Endothelial cell of umbilical vein (primary cell): ENCODE results near the gene RIOK2. TPM values are rescaled to one million over a fixed set of nuclear protein-coding genes. Genes with fewer than 3 reads are reported as not detected.

Experiments used
- BruUV-seq: library from RNA; stranded (reverse); fragments of 400-500 nt; replicated peaks from 2 replicates; lab custom pipeline; 2021; lab: Mats Ljungman, UMichigan
- CTCF ChIA-PET: fragments of 300-600, 350-600 bp; sonication (Branson Sonifier 250); formaldehyde crosslinking; loops from one replicate; lab custom pipeline; 2021; ENCODE audit warnings: antibody characterized with exemption, inconsistent platforms; lab: Charles Lee
- POLR2A ChIA-PET: fragments of 300-600, 350-600 bp; sonication (Branson Sonifier 250); formaldehyde crosslinking; loops from one replicate; lab custom pipeline; 2021; ENCODE audit warnings: antibody characterized with exemption, inconsistent platforms; lab: Charles Lee
- DNase-seq: peaks from one replicate; pipeline ENCODE4 v3.0.0-alpha.2; 2011; ENCODE audit warnings: low read depth, low spot score
- FAIRE-seq: peaks from 2 replicates; lab custom pipeline; 2011; peaks lifted over from hg19 to GRCh38; lab: Jason Lieb, UNC
- H2AFZ ChIP-seq: 2 replicates; pipeline ENCODE4 v1.6.0; 2012; ENCODE audit warnings: low read depth, low read length, control low read depth, inconsistent platforms
- H3K27ac ChIP-seq: 2 replicates; pipeline ENCODE4 v1.5.1; 2011; ENCODE audit warnings: low read depth, mild to moderate bottlenecking, control low read depth, low read length, moderate library complexity; ENCODE audit not compliant: insufficient read depth
- H3K27me3 ChIP-seq, 2 experiments: 2 replicates each; pipeline versions ENCODE4 v1.6.0 to v1.6.1; 2011; ENCODE audit warnings: low read length in 2 of 2, mixed read lengths in 1 of 2; ENCODE audit not compliant: control insufficient read depth in 2 of 2, insufficient read depth in 2 of 2
- H3K36me3 ChIP-seq, 2 experiments: 2 replicates in 1 of 2; 3 replicates in 1 of 2; pipeline ENCODE4 v1.5.1; 2011; ENCODE audit warnings: low read length in 2 of 2, mild to moderate bottlenecking in 1 of 2, moderate library complexity in 1 of 2; ENCODE audit not compliant: control insufficient read depth in 2 of 2, insufficient read depth in 2 of 2; ENCODE audit errors: extremely low read depth in 1 of 2
- H3K4me1 ChIP-seq: 3 replicates; pipeline ENCODE4 v1.5.1; 2011; ENCODE audit warnings: mild to moderate bottlenecking, low read length; ENCODE audit not compliant: control insufficient read depth, insufficient read depth; ENCODE audit errors: extremely low read depth
- H3K4me2 ChIP-seq: 2 replicates; pipeline ENCODE4 v1.6.1; 2011; ENCODE audit warnings: low read length, control low read depth, mixed read lengths; ENCODE audit not compliant: insufficient read depth
- H3K4me3 ChIP-seq, 3 experiments: fragments of 200-600 bp in 1 of 3; sonication (generic), shearing (Covaris generic) in 1 of 3; replicated peaks in 1 of 3; 2 replicates each; pipeline ENCODE4 v1.5.1; 2011 to 2016; ENCODE audit warnings: control low read depth in 3 of 3, low read length in 3 of 3, mild to moderate bottlenecking in 2 of 3, inconsistent platforms in 1 of 3, low read depth in 1 of 3, moderate library complexity in 1 of 3; ENCODE audit not compliant: insufficient read depth in 1 of 3
- H3K79me2 ChIP-seq: 2 replicates; pipeline ENCODE4 v1.6.0; 2012; ENCODE audit warnings: low read length, inconsistent platforms; ENCODE audit not compliant: control insufficient read depth, insufficient read depth
- H3K9ac ChIP-seq: replicated peaks from 2 replicates; pipeline ENCODE3; 2011; ENCODE audit warnings: low read length, control low read depth; ENCODE audit not compliant: insufficient read depth; ENCODE audit errors: extremely low read depth
- H3K9me1 ChIP-seq: replicated peaks from 3 replicates; pipeline ENCODE4 v1.6.0; 2011; ENCODE audit warnings: mild to moderate bottlenecking, low read length; ENCODE audit not compliant: control insufficient read depth, insufficient read depth; ENCODE audit errors: extremely low read depth
- H3K9me3 ChIP-seq: replicated peaks from 2 replicates; pipeline ENCODE4 v1.5.1; 2012; ENCODE audit warnings: low read length, inconsistent platforms; ENCODE audit not compliant: control insufficient read depth, insufficient read depth
- H4K20me1 ChIP-seq: replicated peaks from 2 replicates; pipeline ENCODE3; 2011; ENCODE audit warnings: mild to moderate bottlenecking, low read length; ENCODE audit not compliant: control insufficient read depth, insufficient read depth; ENCODE audit errors: extremely low read depth
- CTCF ChIP-seq, 2 donors: IDR thresholded peaks; 1 replicate in 1 of 2; 2 replicates in 1 of 2; pipeline ENCODE4 v1.5.1; 2011; ENCODE audit warnings: low read length in 2 of 2, mild to moderate bottlenecking in 2 of 2, moderate library complexity in 2 of 2, control low read depth in 1 of 2, inconsistent platforms in 1 of 2, low read depth in 1 of 2; ENCODE audit not compliant: insufficient read depth in 1 of 2; ENCODE audit errors: extremely low read depth in 1 of 2
- EZH2 ChIP-seq: IDR thresholded peaks from 2 replicates; pipeline ENCODE4 v1.6.1; 2012; ENCODE audit warnings: borderline replicate concordance, low read depth, mild to moderate bottlenecking, moderate library complexity, low read length, inconsistent platforms; ENCODE audit not compliant: severe bottlenecking
- FOS ChIP-seq: IDR thresholded peaks from 2 replicates; pipeline ENCODE4 v1.6.1; 2011; ENCODE audit warnings: mild to moderate bottlenecking, low read length, moderate library complexity, borderline replicate concordance; ENCODE audit not compliant: insufficient read depth
- GATA2 ChIP-seq: IDR thresholded peaks from 2 replicates; pipeline ENCODE4 v1.7.0; 2011; ENCODE audit warnings: low read depth, mild to moderate bottlenecking, moderate library complexity, mixed read lengths, low read length; ENCODE audit not compliant: insufficient read length, insufficient read depth
- JUN ChIP-seq: IDR thresholded peaks from 2 replicates; pipeline ENCODE4 v1.6.1; 2011; ENCODE audit warnings: borderline replicate concordance, low read depth; ENCODE audit not compliant: insufficient read length, insufficient read depth
- MAX ChIP-seq: IDR thresholded peaks from 2 replicates; pipeline ENCODE4 v1.6.1; 2011; ENCODE audit not compliant: insufficient read depth, insufficient read length
- MYC ChIP-seq: IDR thresholded peaks from one replicate; pipeline ENCODE4 v1.6.1; 2011; ENCODE audit warnings: mild to moderate bottlenecking, low read depth, low read length
- POLR2A ChIP-seq: IDR thresholded peaks from 2 replicates; pipeline ENCODE4 v1.6.1; 2012; ENCODE audit warnings: low read depth, mild to moderate bottlenecking, control low read depth, low read length
- POLR2AphosphoS5 ChIP-seq: IDR thresholded peaks from 2 replicates; pipeline ENCODE4 v1.6.1; 2012; ENCODE audit warnings: low read depth, mild to moderate bottlenecking, control low read depth, low read length, moderate library complexity; ENCODE audit not compliant: insufficient read depth
- dilution Hi-C: fragments of 300-500 bp; cut with MboI; formaldehyde crosslinking; loops from one replicate; pipeline ENCODE4 v1.15.0; 2019; ENCODE audit warnings: low sequenced_read_pairs; ENCODE audit not compliant: extremely low pct_ligation_motif_present
- intact Hi-C: fragments of 100-400 bp; cut with micrococcal nuclease; formaldehyde crosslinking; loops from one replicate; pipeline ENCODE4 v1.10.0; 2022
- polyA plus RNA-seq, 4 experiments: library from polyadenylated mRNA; depleted of rRNA in 3 of 4; stranded (reverse) in 3 of 4; unstranded in 1 of 4; fragments of >200 nt; gene quantifications; 2 replicates each; pipeline versions ENCODE4 v1.2.1 to v1.2.3, GENCODE V29; 2011 to 2012; ENCODE audit warnings: missing spikeins in 1 of 4
- total RNA-seq: library from RNA; stranded (reverse); gene quantifications from 2 replicates; pipeline ENCODE4 v1.2.3, GENCODE V29; 2021

RIOK2 gene
- total and polyA plus RNA-seq, 2 donors (not counting 3 experiments of a cell fraction or from before 2014, with no cell fraction given), result 3.5 to 25.4 TPM

- no peak overlapping the region for H3K27ac ChIP-seq
- no peak overlapping the region for H3K4me3 ChIP-seq
- no peaks in the 10 kb centered on the region for H3K79me2 ChIP-seq
- H4K20me1 ChIP-seq, result no peaks in the 10 kb centered on the region
- no peaks in the 10 kb centered on the region for H3K9me1 ChIP-seq
- dilution Hi-C loops, result no loop called here
- FAIRE-seq (no peak), DNase-seq (no peak)
- TF ChIP-seq CTCF (IDR thresholded peaks at IDR 0.05; ENCODE audit: extremely low read depth in 1 of 2, insufficient read depth in 1 of 2, low read depth in 1 of 2, low read length in 2 of 2), result no peak
- TF ChIP-seq GATA2, result no peak
- no peak for TF ChIP-seq MAX
- TF ChIP-seq MYC, result no peak
- no peak for TF ChIP-seq POLR2AphosphoS5
- TF ChIP-seq JUN, result no peak
- TF ChIP-seq POLR2A, result no peak
- TF ChIP-seq FOS, result no peak
- no peak for TF ChIP-seq EZH2
- H3K36me3 ChIP-seq, result no peaks in the 10 kb centered on the region
- intact Hi-C loops, result no loop called here
- peaks cover 3 to 4% of the 10 kb centered on the region in 2 experiments for H3K27me3 ChIP-seq
- no peak overlapping the region for H3K4me2 ChIP-seq
- CTCF ChIA-PET, result no interaction called here
- BruUV-seq, result no TSS peak
- H3K4me1 ChIP-seq, result peaks cover 11% of the 10 kb centered on the region
- POLR2A ChIA-PET, result no interaction called here
- no peak overlapping the region for H3K9ac ChIP-seq
- H2AFZ ChIP-seq, result no peak overlapping the region
- no peaks in the 10 kb centered on the region for H3K9me3 ChIP-seq
Measured at GRCh38 chr5:97125125-97125683, 57.8 kb downstream of the RIOK2 start.
